HG03571 (cell line): ENCODE data around the gene CFL1.

Experiments used
- ATAC-seq: cut with Tn5 transposase; IDR thresholded peaks from one replicate; pipeline ENCODE4 v1.9.1; 2021; ENCODE audit not compliant: unreplicated experiment

Gene CFL1

DNA sequence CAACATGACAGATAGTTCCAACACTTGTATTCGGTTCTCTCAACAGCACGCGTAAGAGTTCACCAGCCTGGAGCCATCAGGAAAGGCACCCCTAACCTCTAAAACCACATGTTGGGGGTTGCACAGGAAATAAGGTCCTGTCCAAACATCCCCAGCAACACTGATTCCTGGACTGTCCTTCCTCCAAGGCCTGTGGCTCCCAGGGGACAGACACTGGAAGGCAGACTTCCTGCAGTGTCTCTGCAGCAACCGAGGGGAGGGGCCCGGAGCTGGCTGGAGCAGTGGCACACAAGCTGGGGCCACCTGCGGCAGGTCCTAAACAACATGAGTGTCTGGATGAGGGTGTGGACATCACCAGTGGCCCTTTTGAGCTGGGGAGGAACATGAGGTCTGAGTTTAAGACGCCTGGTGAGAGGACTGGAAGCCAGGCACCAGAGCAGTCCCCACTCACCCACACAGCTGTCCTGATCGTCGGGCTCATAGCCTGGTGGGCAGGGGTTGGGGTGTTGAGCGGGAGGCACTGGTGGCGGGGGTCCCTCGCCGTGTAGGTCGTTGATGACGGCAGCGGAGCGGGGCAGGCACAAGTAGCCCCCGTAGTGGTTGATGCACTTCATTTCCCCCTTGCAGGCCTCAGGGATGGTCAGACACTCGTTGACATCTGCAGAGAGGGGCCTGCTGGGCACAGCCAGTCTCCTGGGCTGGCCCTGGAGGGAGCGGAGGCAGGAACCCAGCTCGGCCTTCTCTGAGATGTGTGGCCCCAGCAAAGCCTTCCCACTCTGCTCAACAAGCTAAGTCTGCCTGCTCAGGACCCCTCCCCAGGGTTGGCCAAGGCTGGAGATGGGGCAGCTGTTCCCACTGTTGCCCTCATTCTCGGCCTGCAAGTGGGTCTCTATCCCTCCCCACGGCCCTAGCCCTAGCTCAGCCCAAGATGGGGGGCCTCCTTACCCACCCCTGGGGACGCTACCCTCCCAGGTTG lies 13.0 kb upstream of the CFL1 start:
- ATAC-seq, result no peak

DNA sequence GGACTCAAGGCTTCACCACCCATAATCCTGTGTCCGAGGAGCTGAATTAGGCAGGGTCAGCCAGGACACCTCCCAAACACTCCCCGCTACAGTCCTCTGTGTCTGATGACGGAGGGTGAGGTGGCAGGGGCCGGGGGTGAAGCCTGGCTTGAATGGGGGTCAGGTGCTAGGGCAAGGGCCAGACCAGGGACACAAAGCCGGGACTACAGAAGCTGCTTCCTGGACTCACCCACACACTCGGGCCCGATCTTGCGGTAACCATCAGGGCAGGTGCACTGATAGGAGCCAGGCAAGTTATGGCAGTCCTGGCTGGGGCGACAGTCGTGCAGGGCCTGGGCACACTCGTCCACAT lies 12.3 kb upstream of the CFL1 start:
- no peak for ATAC-seq

DNA sequence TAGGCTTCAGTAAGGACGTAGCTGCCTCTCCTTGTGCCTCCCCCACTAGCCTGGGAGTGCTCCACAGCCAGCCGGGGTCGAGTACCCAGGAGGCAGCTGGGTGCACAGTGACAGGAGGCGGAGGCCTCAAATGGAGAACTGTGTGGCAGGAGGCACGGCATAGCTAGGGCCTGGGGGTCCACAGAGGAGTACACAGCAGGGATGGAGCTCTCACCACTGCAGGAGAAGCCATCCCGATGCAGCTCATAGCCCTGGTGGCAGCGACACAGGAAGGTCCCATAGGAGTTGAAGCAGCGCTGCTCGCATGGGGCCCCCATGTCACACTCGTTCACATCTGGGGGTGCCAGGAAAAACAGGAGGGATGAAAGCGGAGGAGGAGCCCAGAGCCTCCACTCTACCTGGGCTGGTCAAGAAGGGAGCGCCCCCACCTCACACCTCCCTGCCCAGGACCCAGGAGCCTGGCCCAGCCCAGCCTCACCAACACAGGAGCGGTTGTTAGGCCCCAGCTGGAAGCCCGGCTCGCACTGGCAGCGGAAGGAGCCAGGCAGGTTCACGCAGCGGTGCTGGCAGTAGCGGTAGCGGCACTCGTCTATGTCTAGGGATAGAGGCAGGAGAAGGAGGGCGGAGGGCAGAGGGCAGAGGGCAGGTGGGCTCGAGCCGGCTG lies 11.8 kb upstream of the CFL1 start:
- no peak for ATAC-seq

DNA sequence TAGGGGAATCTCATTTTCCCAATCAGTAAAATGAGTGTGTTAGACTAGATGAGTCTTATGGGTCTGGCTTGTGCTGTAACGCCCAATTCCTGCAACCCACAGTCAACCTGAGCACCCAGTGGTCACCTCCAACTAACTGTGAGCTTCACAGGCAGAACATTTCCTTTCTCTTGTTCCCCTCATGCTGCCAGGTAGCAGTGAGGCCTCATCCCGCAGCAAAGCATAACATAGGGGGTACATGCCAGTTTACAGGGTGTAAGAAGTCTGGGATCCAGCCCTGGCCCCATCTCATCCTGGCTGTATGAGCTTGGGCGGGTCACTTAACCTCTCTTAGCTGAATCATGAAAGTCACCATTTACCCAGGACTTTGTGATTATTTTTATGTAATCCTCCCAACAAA lies 10.9 kb upstream of the CFL1 start:
- ATAC-seq, result no peak

DNA sequence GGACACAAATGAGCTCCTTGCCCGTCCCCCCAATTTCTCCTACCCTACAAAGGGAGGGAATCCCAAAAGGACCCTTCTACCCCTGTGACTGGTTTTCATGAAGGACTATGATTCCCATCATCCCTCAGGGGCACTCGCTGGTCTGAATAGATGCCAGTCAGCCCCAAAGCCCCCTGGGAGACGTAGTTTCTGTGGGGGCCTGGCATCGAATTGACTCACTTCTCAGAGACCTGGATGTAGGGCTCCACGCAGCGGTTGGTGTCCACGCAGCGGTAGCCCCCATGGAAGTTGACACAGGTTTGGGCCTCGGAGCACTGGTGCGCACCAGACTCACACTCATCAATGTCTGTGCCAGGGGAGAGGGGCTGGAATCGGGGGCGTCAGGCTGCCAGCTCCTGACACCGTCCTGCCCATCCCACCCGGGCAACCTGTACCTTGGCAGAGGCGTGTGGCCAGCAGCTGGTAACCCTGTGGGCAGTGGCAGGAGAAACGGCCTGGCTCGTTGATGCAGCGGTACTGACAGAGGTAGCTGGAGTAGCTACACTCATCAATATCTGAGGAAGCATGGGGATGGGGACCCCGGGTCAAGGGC lies 10.2 kb upstream of the CFL1 start:
- ATAC-seq, result no peak

DNA sequence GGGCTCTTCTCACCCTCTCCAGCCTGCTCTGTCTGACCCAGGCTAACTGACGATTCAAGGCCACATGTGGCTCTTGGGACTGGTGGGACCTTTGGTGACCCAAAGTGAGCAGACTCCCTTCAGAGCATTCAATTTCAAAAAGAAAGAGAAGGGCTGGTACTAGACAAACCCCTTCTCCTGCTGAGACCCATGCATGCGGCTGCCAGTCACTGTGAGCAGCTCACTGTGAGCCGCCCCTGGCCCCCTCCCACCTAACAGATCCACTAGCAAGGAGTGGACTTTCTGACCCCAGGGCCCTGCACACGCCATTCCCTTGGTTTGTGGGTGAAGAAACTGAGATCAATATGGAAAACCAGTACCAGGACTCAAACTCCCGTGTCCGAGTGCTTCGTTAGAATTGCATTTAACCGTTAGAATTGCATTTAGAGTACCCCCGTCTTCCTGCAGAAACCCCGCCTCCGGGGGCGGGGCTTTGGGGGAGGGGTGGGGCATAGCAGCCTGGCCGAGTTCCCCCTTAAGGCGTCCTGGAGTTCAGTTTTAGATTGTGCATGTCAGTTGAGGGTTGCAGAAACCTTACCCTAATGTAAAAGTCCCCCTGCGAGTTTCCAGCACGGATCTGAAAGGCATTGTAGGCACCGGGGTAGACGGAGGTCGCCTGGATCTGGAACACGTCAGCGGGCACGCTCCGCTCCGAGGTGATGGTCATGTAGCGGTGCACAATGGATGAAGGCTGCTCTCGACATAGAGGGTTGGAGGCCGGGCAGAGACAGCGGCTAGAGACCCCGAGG lies 9.5 kb upstream of the CFL1 start:
- ATAC-seq, result no peak

DNA sequence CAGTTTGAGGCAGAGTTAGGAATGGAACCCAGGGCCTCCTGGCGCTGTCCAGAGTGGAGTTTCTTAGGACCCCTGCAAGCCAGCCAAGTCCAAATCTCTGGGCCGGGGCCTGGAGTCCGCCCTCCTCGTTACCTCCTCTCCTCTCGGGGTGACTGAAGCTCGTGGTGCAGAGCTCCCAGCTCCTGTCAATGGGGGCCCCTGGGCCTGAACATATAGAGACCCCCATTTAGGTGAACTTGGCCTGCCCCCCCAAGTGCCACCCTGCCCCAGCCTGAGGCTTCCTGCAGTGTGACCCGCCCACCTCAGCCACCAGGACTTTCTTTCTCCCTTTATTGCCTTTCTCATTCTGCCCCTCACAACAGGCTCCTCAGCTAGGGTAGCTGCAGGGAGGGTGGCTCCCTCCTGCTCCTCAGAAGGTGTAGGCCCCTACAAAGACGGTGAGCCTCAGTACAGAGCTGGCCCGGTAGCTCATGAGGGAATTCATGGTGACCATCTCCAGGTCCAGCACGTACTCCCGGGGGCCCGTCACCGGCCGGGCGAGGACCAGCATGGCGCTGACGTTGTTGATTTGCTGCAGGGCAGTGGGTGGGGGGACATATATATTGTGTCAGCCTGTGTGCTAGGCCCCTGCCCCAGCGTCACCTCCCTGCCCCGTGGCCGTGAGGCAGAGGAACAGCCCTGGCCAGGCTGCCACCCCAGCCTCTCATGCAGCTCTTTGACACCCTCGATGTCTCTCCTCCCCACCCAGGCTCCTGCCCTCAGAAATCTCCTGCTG lies 8.7 kb upstream of the CFL1 start:
- no peak for ATAC-seq

DNA sequence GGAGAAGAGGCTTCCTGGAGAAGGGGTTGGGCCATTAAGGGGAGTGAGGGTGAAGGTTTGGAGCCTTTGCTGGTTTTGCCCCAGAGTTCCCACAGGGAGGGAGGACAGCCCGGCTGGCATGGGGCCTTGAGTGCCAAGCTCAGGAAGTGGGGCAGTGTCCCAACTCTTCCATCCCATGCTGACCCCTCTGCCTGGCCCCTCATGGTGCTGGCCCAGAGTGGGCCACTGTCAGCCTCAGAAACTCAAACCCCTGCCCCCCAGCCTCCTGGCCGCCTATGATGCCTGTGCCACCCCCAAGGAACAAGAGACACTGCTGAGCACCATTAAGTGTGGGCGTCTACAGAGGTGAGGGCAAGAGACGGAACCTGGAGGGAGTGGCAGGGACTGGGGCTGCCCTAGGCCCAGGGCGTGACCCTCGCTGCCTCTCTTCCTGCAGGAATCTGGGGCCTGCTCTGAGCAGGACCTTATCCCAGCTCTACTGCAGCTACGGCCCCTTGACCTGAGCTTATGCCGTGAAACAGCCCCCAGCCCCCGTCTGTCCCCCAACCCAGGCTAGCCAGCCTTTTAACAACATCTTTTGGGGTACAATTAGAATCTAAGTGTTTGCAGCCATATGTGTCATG lies 7.7 kb upstream of the CFL1 start:
- ATAC-seq, result no peak

DNA sequence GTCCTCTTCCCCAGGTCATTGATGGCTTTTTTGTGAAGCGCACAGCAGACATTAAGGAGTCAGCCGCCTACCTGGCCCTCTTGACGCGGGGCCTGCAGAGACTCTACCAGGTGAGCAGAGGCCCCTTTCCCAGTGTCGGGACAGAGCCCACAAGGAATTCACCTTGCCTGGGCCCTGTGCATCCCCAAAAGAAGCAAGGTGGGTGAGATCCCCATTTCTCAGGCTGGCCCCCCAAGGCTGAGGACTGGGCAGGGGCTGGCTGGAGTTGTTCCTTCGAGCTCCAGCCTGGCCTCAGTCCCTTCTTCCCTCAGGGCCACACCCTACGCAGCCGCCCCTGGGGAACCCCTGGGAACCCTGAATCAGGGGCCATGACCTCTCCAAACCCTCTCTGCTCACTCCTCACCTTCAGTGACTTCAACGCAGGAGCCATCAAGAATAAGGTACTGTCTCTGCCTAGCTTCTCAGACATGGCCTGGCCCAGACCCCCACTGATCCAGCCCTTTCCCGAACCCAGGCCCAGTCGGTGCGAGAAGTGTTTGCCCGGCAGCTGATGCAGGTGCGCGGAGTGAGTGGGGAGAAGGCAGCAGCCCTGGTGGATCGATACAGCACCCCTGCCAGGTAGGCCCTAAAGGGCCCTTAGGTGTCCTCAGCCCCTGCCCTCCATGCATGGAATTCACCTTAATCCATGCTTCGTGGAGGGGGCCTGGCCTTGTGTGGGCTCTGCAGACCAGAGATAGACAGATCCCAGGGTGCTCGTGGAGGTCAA lies 6.9 kb upstream of the CFL1 start:
- no peak for ATAC-seq

DNA sequence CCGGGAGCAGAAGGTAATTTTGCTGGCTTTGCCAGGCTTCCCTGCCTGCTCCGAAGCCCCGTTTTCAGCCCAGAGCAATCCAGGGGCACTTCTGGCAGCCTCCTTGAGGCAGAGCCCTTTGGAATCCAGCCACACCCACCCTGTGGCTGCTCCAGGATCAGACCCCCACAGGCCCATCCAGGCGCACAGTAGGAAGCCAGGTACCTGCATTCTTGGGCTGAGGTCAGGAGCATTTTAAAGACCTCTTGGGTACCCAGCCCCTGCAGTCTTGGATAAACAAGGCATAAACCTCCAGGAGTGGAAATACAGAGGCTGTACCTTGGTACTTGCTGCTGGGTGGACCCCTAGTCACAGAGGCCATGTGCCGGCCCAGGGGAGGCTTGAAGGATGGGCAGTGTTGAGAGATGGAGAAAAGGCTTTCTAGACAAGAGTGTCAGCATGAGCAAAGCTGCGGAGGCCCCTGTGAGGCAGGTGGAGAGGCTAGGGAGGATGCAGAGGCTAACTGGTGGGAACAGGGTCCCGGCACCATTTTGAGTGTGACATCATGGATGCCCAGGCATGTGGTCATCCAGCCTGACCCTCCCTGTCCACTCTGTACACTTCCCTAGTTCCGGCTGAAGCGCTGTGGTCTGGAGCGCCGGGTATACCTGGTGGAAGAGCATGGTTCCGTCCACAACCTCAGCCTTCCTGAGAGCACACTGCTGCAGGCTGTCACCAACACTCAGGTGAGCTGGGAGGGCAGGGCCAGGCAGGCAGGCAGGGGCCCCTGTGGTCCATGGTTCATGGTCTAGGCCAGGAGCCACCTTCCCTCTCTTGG lies 6.1 kb upstream of the CFL1 start:
- ATAC-seq, result no peak

DNA sequence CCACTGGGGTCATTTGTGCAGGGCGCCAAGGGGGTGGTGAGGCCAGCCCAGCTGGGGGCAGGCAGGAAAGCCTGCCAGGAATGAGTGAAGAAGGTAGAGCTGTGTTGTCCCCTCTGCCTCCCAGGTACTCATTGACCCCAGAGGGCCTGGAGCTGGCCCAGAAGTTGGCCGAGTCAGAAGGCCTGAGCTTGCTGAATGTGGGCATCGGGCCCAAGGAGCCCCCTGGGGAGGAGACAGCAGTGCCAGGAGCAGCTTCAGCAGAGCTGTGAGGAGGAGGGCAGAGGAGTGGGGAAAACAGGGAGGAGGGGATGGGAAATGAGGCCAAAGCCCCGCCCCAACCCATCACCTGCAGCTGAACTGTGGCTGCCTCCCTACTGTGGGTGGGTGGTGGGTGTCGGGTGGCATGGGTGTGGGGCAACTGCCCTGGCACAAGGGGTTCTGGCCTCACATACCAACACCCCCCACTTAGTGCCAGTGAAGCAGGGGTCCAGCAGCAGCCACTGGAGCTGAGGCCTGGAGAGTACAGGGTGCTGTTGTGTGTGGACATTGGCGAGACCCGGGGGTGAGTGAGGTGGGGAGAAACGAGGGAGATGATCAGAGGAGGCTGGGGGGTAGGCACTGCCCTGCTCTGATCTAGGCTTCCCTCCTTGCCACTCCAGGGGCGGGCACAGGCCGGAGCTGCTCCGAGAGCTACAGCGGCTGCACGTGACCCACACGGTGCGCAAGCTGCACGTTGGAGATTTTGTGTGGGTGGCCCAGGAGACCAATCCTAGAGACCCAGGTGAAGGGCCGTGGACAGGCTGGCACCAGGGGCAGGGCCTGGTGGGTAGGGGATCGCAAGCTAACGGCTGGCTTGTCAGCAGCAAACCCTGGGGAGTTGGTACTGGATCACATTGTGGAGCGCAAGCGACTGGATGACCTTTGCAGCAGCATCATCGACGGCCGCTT lies 5.2 kb upstream of the CFL1 start:
- ATAC-seq, result no peak

DNA sequence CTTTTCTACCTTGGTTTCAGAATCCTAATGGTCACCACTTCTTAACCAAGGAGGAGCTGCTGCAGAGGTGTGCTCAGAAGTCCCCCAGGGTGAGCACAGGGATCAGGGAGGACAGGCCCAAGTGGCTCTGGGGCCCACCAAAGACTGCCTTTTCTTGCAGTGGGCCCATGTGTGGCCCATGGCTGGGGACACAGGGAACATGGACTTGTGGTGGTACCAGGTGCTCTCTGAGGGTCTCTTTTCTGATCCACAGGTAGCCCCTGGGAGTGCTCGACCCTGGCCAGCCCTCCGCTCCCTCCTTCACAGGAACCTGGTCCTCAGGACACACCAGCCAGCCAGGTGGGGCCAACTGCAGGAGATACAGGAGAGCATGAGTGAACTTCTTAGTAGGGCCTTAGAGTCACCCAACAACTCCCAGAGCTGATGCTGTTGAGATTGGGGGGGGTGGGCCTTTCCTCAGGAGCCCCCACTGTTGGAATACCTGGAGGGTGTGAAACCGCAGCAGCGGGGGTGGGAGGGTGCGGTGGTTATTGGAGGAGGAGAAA lies 4.3 kb upstream of the CFL1 start:
- ATAC-seq, result no peak

DNA sequence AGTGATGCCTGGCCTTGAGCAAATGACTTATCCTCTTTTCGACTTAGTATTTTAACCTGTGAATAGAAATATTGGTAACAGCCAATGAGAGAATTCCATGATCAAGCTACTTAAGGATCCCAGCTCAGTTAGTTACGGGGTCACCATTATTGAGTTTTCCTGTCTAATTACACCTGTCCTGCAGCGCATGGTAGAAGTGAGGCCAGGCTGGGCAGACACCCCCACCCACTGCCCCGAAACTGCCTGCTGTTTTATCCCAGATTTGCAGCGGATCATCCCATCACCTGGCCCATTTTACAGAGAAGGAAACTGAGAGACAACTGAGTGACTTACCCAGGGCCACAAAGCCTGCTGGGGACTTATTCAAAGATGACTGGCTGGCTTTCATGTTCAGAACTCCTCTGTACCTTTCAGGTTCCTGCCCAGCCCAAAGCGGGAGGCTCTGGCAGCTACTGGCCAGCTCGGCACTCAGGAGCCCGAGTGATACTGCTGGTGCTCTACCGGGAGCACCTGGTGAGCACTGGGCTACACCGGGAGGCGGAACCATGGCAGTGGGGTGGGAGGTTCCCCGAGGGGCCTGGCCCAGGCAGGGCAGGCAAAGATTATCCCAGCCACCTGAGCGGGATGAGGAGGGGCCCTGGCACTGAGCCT lies 3.7 kb upstream of the CFL1 start:
- no peak for ATAC-seq

DNA sequence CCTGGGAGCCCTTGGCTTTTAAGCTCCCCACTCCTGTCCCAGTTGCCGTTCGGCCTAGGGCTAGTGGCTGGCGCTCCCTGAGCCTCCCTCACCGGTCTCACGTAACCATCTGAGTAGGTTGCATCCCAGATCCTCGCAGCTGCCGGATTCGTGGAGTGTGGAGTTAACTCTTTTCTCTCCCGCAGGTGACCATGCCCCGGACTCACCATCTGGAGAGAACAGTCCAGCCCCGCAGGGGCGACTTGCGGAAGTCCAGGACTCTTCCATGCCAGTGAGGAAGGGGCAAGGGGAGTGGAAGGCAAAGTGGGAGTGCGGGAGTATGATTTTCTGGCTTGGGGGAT lies 3.2 kb upstream of the CFL1 start:
- no peak for ATAC-seq

DNA sequence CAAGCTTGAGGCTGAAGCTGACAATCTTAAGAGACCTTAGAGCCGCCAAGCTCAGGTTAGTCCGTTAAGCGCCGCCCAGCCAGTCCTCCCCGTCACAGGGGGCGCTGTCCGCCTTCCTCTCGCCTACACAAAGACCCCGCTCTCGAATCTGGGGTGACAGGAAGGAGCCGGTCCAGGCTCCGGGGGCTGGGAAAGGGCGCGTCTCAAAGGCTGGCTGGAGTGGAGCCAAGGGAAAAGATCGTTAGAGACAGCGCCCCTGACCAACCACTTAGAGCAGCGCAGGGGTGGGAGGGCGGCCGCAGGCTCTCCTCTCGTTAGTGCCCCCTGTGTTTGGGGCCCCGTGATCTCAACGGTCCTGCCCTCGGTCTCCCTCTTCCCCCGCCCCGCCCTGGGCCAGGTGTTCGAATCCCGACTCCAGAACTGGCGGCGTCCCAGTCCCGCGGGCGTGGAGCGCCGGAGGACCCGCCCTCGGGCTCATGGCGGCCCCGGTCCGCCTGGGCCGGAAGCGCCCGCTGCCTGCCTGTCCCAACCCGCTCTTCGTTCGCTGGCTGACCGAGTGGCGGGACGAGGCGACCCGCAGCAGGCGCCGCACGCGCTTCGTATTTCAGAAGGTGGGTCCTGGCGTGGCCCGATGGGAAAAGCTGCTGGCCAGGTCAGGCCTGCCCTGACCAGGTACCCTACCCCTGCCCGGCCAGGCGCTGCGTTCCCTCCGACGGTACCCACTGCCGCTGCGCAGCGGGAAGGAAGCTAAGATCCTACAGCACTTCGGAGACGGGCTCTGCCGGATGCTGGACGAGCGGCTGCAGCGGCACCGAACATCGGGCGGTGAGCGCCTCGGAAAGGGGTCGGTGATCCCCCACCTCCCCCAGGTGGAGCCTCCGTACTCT lies 2.5 kb upstream of the CFL1 start, which contains the start of gene MUS81:
Gene MUS81 (plus strand): TSS at position 156 of the 887 bp plus-strand sequence. CDS start 321 bp downstream, at position 477.
- ATAC-seq, result no peak
